Measurements from ENCODE around the gene KLHL29. TPM values are rescaled to one million over a fixed set of nuclear protein-coding genes. Genes with fewer than 3 reads are reported as not detected.

The KLHL29 gene
- polyA plus RNA-seq, 1 of the 3 experiments (the other 2 are of a cell fraction): 4.6 TPM

GRCh38 chr2:23445450-23445868 is 60.5 kb downstream of the KLHL29 start:
- Histone ChIP-seq H3K4me2 (no peak overlapping the region), H3K79me2 (ENCODE audit: insufficient read depth) (no peaks in the 10 kb centered on the region), H2AFZ (ENCODE audit: low read depth) (no peak overlapping the region), H4K20me1 (ENCODE audit: insufficient read depth) (no peaks in the 10 kb centered on the region; the same call in 1 of the 2 replicates), H3K27me3 (ENCODE audit: insufficient read depth) (no peaks in the 10 kb centered on the region), H3K36me3 (replicated peaks in 1 of 2; ENCODE audit: control insufficient read depth in 1 of 2, insufficient read depth in 2 of 2, low read length in 1 of 2) (no peaks in the 10 kb centered on the region), H3K9me2 (no peaks in the 10 kb centered on the region), H3K9ac (no peak overlapping the region), H3F3A (replicated peaks; ENCODE audit: insufficient read depth) (peaks cover 4% of the 10 kb centered on the region), H3K9me3 (0 out of 2 replicates have a peak, but pooled peaks cover 4% of the 10 kb centered on the region), H3K4me1 (ENCODE audit: control insufficient read depth in 1 of 2, insufficient read depth in 2 of 2, low read depth in 1 of 2, low read length in 1 of 2) (peaks cover 8 to 18% of the 10 kb centered on the region in 2 experiments; a peak in 2 of 4 replicates), H3K4me3 (ENCODE audit: low read depth in 2 of 2, low read length in 1 of 2) (no peak overlapping the region), H3K27ac (ENCODE audit: low read depth in 2 of 2, low read length in 1 of 2) (no peak overlapping the region)
- DNase-seq: no peak
- 64% methylated on average over 4 of the region's 4 CpGs for WGBS (ENCODE audit: low lambda C conversion rate)
- TF ChIP-seq IRF3 (IDR thresholded peaks at IDR 0.05; ENCODE audit: low read depth, low read length): no peak
- TF ChIP-seq MAX (IDR thresholded peaks at IDR 0.05; ENCODE audit: low read depth): peak; percentile 55; the same call in 1 of the 2 replicates
- no peak for TF ChIP-seq ZBTB33 (IDR thresholded peaks at IDR 0.05; ENCODE audit: borderline replicate concordance, low read depth)
- TF ChIP-seq USF2 (IDR thresholded peaks at IDR 0.05; ENCODE audit: borderline replicate concordance, low read depth, low read length): no peak
- TF ChIP-seq GATA2 (CRISPR knock-in tag; IDR thresholded peaks at IDR 0.05): no peak
- TF ChIP-seq GABPA (IDR thresholded peaks at IDR 0.05; ENCODE audit: low read depth): no peak
- peak; percentile 38; the same call in 1 of the 2 replicates for TF ChIP-seq TCF12 (IDR thresholded peaks at IDR 0.05)
- TF ChIP-seq NFIC (IDR thresholded peaks at IDR 0.05; ENCODE audit: borderline replicate concordance): peak; percentile 45; the same call in 1 of the 2 replicates
- TF ChIP-seq FOSL2 (IDR thresholded peaks at IDR 0.05; ENCODE audit: borderline replicate concordance, low read depth): peak; percentile 26; the same call in 1 of the 2 replicates
- no peak for TF ChIP-seq SMC3 (IDR thresholded peaks at IDR 0.05; ENCODE audit: low read depth, low read length)
- TF ChIP-seq FOXM1 (IDR thresholded peaks at IDR 0.05; ENCODE audit: low read depth): no peak
- no peak for TF ChIP-seq RCOR1 (IDR thresholded peaks at IDR 0.05; ENCODE audit: low read length)
- no peak for TF ChIP-seq YY1 (IDR thresholded peaks at IDR 0.05; ENCODE audit: low read depth)
- TF ChIP-seq MXI1 (IDR thresholded peaks at IDR 0.05; ENCODE audit: low read depth, low read length): no peak
- peak; percentile 44; the same call in 1 of the 2 replicates for TF ChIP-seq PBX3 (IDR thresholded peaks at IDR 0.05)
- POLR2A ChIA-PET: no interaction called here
- CTCF ChIA-PET: no interaction called here

Data from SK-N-SH (cell line).